Liver (tissue), 9 donors: ENCODE data around the gene ACTN3. TPM values are rescaled to one million over a fixed set of nuclear protein-coding genes. Genes with fewer than 3 reads are reported as not detected.
A peak's percentile ranks its signal among the peaks of the same experiment; 100 is the strongest.
"Not testable (repeated sequence)": the region's sequence is repeated elsewhere in the genome, so short reads cannot be mapped to it uniquely, and the experiment has no call there.

Experiments
- DNase-seq: peaks from one replicate; pipeline ENCODE4 v3.0.0-alpha.2; 2017; ENCODE audit warnings: low spot score
- H3K27ac ChIP-seq, 2 donors: one replicate each; pipeline ENCODE4 v1.7.0; 2013; ENCODE audit warnings: inconsistent platforms in 2 of 2, low read length in 2 of 2, control low read depth in 1 of 2, low read depth in 1 of 2, mild to moderate bottlenecking in 1 of 2
- H3K27me3 ChIP-seq, 4 donors: one replicate each; pipeline versions ENCODE4 v1.6.1 to v1.7.0; 2013; ENCODE audit warnings: low read length in 3 of 4, inconsistent platforms in 1 of 4, mild to moderate bottlenecking in 1 of 4, moderate library complexity in 1 of 4; ENCODE audit not compliant: control insufficient read depth in 4 of 4, insufficient read depth in 4 of 4
- H3K36me3 ChIP-seq, 4 donors: one replicate each; pipeline versions ENCODE4 v1.6.1 to v1.7.0; 2013; ENCODE audit warnings: low read length in 3 of 4, mild to moderate bottlenecking in 3 of 4, low read depth in 1 of 4, moderate library complexity in 1 of 4; ENCODE audit not compliant: control insufficient read depth in 4 of 4, insufficient read depth in 3 of 4
- H3K4me1 ChIP-seq, 4 donors: one replicate each; pipeline versions ENCODE4 v1.6.1 to v1.7.0; 2013; ENCODE audit warnings: low read length in 3 of 4, mild to moderate bottlenecking in 3 of 4, moderate library complexity in 1 of 4; ENCODE audit not compliant: control insufficient read depth in 4 of 4, insufficient read depth in 4 of 4
- H3K4me3 ChIP-seq, 3 donors: one replicate each; pipeline versions ENCODE4 v1.6.1 to v1.7.0; 2013; ENCODE audit warnings: low read length in 3 of 3, control low read depth in 1 of 3, low read depth in 1 of 3, mild to moderate bottlenecking in 1 of 3
- H3K9ac ChIP-seq, 2 donors: one replicate each; pipeline ENCODE4 v1.7.0; 2013; ENCODE audit warnings: low read length in 2 of 2, mild to moderate bottlenecking in 2 of 2, moderate library complexity in 2 of 2, control low read depth in 1 of 2, low read depth in 1 of 2
- H3K9me3 ChIP-seq, 4 donors: one replicate each; pipeline versions ENCODE4 v1.6.1 to v1.7.0; 2013; ENCODE audit warnings: low read length in 3 of 4; ENCODE audit not compliant: control insufficient read depth in 4 of 4
- CTCF ChIP-seq: fragments of 150-350 bp; IDR thresholded peaks from 2 replicates; pipeline ENCODE4 v1.5.1; 2017; ENCODE audit warnings: improper control_type of control experiment, low read depth, low read length; ENCODE audit not compliant: missing input control
- FOXA2 ChIP-seq: IDR thresholded peaks from 2 replicates; pipeline ENCODE4 v1.6.1; 2016; ENCODE audit warnings: antibody characterized with exemption
- GABPA ChIP-seq, 2 donors: IDR thresholded peaks in 1 of 2; conservative IDR thresholded peaks in 1 of 2; 2 replicates each; pipeline ENCODE4 v1.6.1; 2016; ENCODE audit warnings: antibody characterized with exemption in 2 of 2, mild to moderate bottlenecking in 1 of 2, moderate library complexity in 1 of 2
- JUND ChIP-seq, 2 donors: IDR thresholded peaks; 2 replicates each; pipeline ENCODE4 v1.6.1; 2016; ENCODE audit warnings: antibody characterized with exemption in 2 of 2
- RAD21 ChIP-seq, 2 donors: IDR thresholded peaks; 2 replicates each; pipeline ENCODE4 v1.6.1; 2016; ENCODE audit warnings: antibody characterized with exemption in 2 of 2, mild to moderate bottlenecking in 2 of 2
- RXRA ChIP-seq, 2 donors: IDR thresholded peaks; 2 replicates each; pipeline ENCODE4 v1.6.1; 2017 to 2018; ENCODE audit warnings: antibody characterized with exemption in 2 of 2, mild to moderate bottlenecking in 1 of 2
- TAF1 ChIP-seq: conservative IDR thresholded peaks from 2 replicates; pipeline ENCODE4 v1.6.1; 2016; ENCODE audit warnings: antibody characterized with exemption, mild to moderate bottlenecking
- WGBS: extraction: QIAGEN DNeasy Blood & Tissue Kit; methylation state at CpG from one replicate; pipeline ENCODE4 v1.1.7; 2013; 5-methylcytosine and 5-hydroxymethylcytosine counted together
- polyA plus RNA-seq, 2 donors: library from polyadenylated mRNA; stranded (reverse) in 1 of 2; unstranded in 1 of 2; fragments of 200-250 nt in 1 of 2; fragments of >200 nt in 1 of 2; fragmentation: Nextera tagmentation in 1 of 2; extraction: Ambion mirVana in 1 of 2; gene quantifications; one replicate each; pipeline versions ENCODE4 v1.2.1 to v1.2.3, GENCODE V29; 2013 to 2015
- total RNA-seq, 2 donors: library from RNA; depleted of rRNA; stranded (reverse); fragments of >200 nt; gene quantifications; one replicate each; pipeline ENCODE4 v1.2.3, GENCODE V29; 2014
- TF ChIP-seq, protein P1 (sequence below): IDR thresholded peaks from 2 replicates; pipeline ENCODE4 v1.6.1; 2016; ENCODE audit warnings: antibody characterized with exemption
- donor health status: healthy.
- donor health status: healthy.
- donor health status: healthy.
- donor health status: healthy.
- donor health status: healthy.

Gene ACTN3
- total and polyA plus RNA-seq, 4 donors, result not detected

DNA sequence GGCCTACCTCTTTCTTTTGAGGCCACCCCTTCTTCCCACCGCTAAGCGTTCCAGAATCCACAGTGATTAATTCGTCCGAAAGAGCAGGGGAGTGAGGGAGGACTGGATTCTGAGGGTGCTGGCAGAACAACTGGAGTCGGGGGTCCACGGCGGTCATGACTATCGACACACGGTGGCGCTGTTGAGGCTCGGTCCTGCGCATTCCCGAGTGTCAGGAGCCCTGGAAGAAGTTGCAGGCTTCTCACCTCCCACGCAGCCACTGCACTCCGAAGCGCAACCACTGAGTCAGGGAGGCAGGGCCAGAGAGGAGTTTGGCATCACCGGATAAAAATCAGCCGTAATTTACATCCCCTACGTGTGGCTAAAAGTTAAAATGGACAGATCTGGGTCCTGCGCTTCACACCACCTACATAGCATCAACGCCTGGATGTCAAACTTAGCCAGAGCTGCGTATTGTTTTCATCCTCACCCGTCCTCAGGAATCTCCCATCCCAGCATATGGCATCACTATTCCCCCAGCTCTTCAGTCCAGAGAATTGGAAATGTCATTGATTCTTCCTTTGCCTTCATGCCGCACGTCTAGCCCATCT, 32.4 kb downstream of the ACTN3 start:
- Histone ChIP-seq H3K4me3 (no peak overlapping the region), H3K36me3 (no peaks in the 10 kb centered on the region), H3K9ac (no peak overlapping the region), H3K4me1 (peaks cover 0 to 6% (median 3%) of the 10 kb centered on the region in 4 donors), H3K27ac (no peak overlapping the region), H3K27me3 (no peaks in the 10 kb centered on the region), H3K9me3 (no peaks in the 10 kb centered on the region)
- 19% methylated on average over 25 of the region's 25 CpGs for WGBS
- peak; percentile 88 for DNase-seq
- TF ChIP-seq CTCF (peak; percentile 72), RXRA (IDR thresholded peaks at IDR 0.05) (no peak), RAD21 (IDR thresholded peaks at IDR 0.05) (peak; percentile 85 to 94)

DNA sequence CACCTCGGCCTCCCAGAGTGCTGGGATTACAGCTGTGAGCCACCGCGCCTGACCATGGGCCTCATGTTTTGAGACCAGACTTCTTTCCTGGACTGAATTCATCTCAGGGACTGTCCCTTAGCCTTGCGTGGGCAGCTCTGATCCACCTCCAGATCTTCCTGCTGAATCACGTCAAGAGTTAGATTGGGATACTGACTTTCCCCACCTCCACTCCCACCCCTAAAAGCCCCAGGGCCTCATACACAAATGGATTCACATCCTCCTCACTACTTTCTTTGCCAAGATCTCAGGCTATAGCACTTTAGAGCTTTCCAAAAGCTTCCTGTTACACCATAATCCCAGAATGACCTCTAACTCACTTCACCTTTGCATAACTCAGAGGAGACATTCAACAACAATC, 34.1 kb downstream of the ACTN3 start:
- peaks cover 0 to 6% (median 3%) of the 10 kb centered on the region in 4 donors for H3K4me1 ChIP-seq
- H3K9ac ChIP-seq, result no peak overlapping the region
- H3K4me3 ChIP-seq, result no peak overlapping the region
- TF ChIP-seq, protein P1, sequence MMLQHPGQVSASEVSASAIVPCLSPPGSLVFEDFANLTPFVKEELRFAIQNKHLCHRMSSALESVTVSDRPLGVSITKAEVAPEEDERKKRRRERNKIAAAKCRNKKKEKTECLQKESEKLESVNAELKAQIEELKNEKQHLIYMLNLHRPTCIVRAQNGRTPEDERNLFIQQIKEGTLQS, result no peak
- TF ChIP-seq RAD21 (IDR thresholded peaks at IDR 0.05), result no peak
- TF ChIP-seq TAF1, result no peak
- TF ChIP-seq GABPA (IDR thresholded peaks at IDR 0.05 in 1 of 2, conservative IDR thresholded peaks at IDR 0.05 in 1 of 2), result no peak
- no peak for TF ChIP-seq FOXA2
- no peak overlapping the region for H3K27ac ChIP-seq
- WGBS, result 90% methylated on average over 5 of the region's 5 CpGs
- no peaks in the 10 kb centered on the region for H3K9me3 ChIP-seq
- no peak for DNase-seq
- H3K36me3 ChIP-seq, result no peaks in the 10 kb centered on the region
- no peaks in the 10 kb centered on the region for H3K27me3 ChIP-seq

- H3K9me3 ChIP-seq, result no peaks in the 10 kb centered on the region
- H3K27ac ChIP-seq, result no peak overlapping the region
- peaks cover 0 to 6% (median 3%) of the 10 kb centered on the region in 4 donors for H3K4me1 ChIP-seq
- no peaks in the 10 kb centered on the region for H3K27me3 ChIP-seq
- WGBS, result 91% methylated on average over 3 of the region's 3 CpGs
- H3K9ac ChIP-seq, result no peak overlapping the region
- no peaks in the 10 kb centered on the region for H3K36me3 ChIP-seq
- DNase-seq, result no peak
- no peak overlapping the region for H3K4me3 ChIP-seq
- no peak for TF ChIP-seq GABPA (IDR thresholded peaks at IDR 0.05 in 1 of 2, conservative IDR thresholded peaks at IDR 0.05 in 1 of 2)
- TF ChIP-seq JUND (IDR thresholded peaks at IDR 0.05), result no peak
Observed at GRCh38 chr11:66581261-66581660, 34.6 kb downstream of the ACTN3 start.

- not testable (repeated sequence) for H3K4me3 ChIP-seq, H3K9ac ChIP-seq, H3K4me1 ChIP-seq, DNase-seq, H3K36me3 ChIP-seq, H3K9me3 ChIP-seq, H3K27ac ChIP-seq, H3K27me3 ChIP-seq
- 89% methylated on average over 3 of the region's 3 CpGs for WGBS
Observed at GRCh38 chr11:66582565-66583147, 36.0 kb downstream of the ACTN3 start.

DNA sequence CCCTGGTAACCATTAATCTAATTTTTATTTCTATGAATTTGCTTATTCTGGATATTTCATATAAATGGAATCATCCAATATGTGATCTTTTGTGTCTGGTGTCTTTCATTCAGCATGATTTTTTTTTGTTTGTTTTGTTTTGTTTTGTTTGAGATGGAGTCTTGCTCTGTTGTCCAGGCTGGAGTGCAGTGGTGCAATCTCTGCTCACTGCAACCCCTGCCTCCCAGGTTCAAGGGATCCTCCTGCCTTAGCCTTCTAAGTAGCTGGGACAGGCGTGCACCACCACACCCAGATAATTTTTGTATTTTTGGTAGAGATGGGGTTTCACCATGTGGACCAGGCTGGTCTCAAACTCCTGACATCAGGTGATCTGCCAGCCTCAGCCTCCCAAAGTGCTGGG, 38.7 kb downstream of the ACTN3 start:
- H3K36me3 ChIP-seq, result not testable (repeated sequence)

More for the DNA sequence above, 38.7 kb downstream of the ACTN3 start:
- not testable (repeated sequence) for H3K27me3 ChIP-seq, DNase-seq, H3K9ac ChIP-seq, H3K27ac ChIP-seq, H3K4me1 ChIP-seq, H3K4me3 ChIP-seq, H3K9me3 ChIP-seq
- WGBS, result 86% methylated on average over 1 of the region's 1 CpG
